GM10248 (cell line): ENCODE measurements around the gene FLYWCH1.
A peak's percentile ranks its signal among the peaks of the same experiment; 100 is the strongest.

ENCODE experiments used
- CTCF ChIA-PET: fragments of 300-600 bp; sonication (Branson Sonifier 250); formaldehyde crosslinking; extraction: SDS; loops from one replicate; lab custom pipeline; 2021; ENCODE audit warnings: antibody characterized with exemption; lab: Yijun Ruan, JAX
- POLR2A ChIA-PET: fragments of 350-650 bp; sonication (Branson Sonifier 250); formaldehyde crosslinking; extraction: SDS; loops from one replicate; lab custom pipeline; 2020; ENCODE audit warnings: antibody characterized with exemption; lab: Yijun Ruan, JAX
- DNase-seq: peaks from one replicate; pipeline ENCODE4 v3.0.0; 2012; ENCODE audit errors: extremely low spot score
- TF ChIP-seq, protein P1 (sequence below): IDR thresholded peaks from 2 replicates; pipeline ENCODE4 v1.5.1; 2012; ENCODE audit warnings: mild to moderate bottlenecking, low read depth; ENCODE audit errors: extremely low read depth, missing control alignments, control extremely low read depth

FLYWCH1 gene

DNA sequence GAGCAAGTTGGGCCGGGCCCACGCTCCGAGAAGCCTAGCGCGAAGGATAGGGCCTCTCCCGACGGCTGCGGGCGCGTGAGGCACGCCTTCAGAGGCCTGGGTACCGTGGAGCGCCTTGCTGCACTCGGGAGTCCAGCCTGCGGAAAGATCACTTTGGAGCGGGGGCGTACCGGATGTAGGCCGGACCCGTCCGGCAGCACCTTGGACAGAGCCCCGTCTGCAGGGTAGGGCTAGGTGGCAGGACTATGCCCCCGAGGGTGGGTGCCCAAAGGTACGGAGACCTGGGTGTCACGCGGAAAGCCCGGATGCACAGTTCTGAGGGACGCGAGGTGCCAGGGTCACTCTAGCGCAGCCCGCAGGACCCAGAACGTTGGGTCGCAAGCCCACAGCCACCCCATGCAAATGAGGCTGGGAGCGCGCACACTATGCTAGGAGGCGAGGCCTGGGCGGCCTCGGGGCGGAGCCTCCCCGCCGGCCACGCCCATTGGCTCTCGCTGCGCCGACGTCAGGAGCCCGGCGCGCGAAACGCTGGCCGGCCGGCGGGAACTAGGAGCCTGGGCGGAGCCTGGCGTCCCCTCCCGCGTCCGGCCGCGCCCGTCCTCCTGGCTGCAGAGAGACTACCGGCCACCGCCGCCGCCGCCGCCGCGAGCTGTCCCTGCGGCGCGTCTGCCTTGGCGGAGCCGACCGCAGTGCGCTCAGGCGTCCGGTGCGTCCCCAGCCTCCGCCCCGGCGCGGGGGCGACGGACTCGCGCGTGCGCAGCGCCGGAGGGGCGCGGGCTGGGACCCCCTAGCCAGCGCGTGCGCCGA lies 57.2 kb downstream of the FLYWCH1 start, which contains the start of gene PAQR4:
TSS of gene PAQR4 (plus strand) at position 611 of the 807 bp plus-strand sequence. CDS start 327 bp downstream, outside the sequence.
- TF ChIP-seq, protein P1, sequence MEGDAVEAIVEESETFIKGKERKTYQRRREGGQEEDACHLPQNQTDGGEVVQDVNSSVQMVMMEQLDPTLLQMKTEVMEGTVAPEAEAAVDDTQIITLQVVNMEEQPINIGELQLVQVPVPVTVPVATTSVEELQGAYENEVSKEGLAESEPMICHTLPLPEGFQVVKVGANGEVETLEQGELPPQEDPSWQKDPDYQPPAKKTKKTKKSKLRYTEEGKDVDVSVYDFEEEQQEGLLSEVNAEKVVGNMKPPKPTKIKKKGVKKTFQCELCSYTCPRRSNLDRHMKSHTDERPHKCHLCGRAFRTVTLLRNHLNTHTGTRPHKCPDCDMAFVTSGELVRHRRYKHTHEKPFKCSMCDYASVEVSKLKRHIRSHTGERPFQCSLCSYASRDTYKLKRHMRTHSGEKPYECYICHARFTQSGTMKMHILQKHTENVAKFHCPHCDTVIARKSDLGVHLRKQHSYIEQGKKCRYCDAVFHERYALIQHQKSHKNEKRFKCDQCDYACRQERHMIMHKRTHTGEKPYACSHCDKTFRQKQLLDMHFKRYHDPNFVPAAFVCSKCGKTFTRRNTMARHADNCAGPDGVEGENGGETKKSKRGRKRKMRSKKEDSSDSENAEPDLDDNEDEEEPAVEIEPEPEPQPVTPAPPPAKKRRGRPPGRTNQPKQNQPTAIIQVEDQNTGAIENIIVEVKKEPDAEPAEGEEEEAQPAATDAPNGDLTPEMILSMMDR = no peak
- DNase-seq = peak; percentile 96
- ChIA-PET CTCF (interaction anchor here (0.6 to 2.0 kb wide), 7 partner anchors 9 to 152 kb away, joined by 3 to 9 read pairs (median 4); partner anchors contain the start of gene PKMYT1), POLR2A (no interaction called here)

DNA sequence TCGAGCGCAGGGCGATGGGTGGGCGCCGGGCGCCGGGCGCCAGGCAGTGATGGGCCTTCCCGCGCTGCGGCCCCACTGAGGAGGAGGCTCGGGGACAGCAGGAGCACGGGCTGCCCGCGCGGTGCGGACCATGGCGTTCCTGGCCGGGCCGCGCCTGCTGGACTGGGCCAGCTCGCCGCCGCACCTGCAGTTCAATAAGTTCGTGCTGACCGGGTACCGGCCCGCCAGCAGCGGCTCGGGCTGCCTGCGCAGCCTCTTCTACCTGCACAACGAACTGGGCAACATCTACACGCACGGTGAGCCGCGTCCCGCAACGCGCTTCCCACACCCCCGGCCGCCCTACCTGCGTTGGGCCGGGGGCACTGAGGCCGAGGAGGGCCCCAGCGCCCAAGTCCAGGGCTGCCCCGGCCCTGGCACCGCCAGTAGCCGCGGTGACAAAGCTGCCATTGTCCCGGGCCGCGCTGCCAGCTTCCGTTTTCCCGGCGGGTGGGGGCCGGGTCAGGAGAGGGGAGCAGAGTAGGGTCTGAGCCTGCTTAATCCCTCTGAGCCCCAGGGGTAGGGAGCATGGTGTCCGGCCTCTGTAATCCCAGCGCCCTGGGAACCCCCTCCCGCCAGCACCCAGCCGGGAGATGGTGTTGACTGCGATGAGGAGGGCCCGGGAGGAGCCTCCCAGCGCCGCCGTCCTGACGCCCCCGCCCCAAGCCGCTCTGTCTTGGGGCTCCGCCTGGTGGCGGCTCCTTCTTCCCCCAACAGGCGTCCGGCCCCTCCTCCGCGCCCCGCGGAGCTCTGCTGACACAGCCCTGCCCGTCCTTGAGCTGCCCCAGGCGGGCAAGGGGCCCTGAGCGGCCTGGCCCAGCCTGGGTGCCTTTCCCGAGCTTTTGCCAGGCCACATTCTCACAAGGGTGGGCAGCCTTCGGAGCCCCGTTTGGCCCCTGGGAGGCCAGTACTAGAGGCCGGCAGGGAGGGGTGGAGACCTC lies 58.1 kb downstream of the FLYWCH1 start:
- DNase-seq = peak; percentile 87
- POLR2A ChIA-PET = interaction anchor here (0.7 kb wide), 1 partner anchor 11 kb away, joined by 3 read pairs; the partner anchor contains the start of gene PKMYT1
- TF ChIP-seq, protein P1 = peak; percentile 58
- CTCF ChIA-PET = interaction anchor here (0.6 to 2.0 kb wide), 14 partner anchors 8 to 151 kb away, joined by 3 to 9 read pairs (median 3); partner anchors contain the start of gene PKMYT1

DNA sequence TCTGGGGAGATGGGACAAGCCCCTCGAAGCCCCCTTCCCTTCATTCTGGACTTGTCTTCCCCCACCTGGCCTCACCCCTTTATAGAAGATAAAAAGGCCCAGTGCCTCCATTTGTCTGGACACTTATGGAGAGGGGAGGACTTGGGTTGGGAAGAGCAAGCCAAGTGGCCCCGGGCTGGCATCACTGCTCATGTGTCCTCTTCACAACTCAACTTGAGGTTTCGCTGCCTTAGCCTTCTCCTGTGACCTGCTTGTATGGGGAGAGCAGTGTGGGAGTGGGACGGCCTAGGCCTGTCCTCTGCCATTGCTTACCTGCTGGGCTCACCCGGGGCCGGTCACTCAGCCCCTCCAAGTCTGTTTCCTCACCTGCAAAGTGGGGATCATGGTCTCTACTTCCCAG lies 58.8 kb downstream of the FLYWCH1 start:
- CTCF ChIA-PET = interaction anchor here (0.7 to 2.0 kb wide), 11 partner anchors 8 to 102 kb away, joined by 3 to 9 read pairs (median 3); partner anchors contain the start of gene PKMYT1
- TF ChIP-seq, protein P1 = no peak
- no peak for DNase-seq
- POLR2A ChIA-PET = interaction anchor here (0.7 kb wide), 1 partner anchor 10 kb away, joined by 3 read pairs; the partner anchor contains the start of gene PKMYT1

DNA sequence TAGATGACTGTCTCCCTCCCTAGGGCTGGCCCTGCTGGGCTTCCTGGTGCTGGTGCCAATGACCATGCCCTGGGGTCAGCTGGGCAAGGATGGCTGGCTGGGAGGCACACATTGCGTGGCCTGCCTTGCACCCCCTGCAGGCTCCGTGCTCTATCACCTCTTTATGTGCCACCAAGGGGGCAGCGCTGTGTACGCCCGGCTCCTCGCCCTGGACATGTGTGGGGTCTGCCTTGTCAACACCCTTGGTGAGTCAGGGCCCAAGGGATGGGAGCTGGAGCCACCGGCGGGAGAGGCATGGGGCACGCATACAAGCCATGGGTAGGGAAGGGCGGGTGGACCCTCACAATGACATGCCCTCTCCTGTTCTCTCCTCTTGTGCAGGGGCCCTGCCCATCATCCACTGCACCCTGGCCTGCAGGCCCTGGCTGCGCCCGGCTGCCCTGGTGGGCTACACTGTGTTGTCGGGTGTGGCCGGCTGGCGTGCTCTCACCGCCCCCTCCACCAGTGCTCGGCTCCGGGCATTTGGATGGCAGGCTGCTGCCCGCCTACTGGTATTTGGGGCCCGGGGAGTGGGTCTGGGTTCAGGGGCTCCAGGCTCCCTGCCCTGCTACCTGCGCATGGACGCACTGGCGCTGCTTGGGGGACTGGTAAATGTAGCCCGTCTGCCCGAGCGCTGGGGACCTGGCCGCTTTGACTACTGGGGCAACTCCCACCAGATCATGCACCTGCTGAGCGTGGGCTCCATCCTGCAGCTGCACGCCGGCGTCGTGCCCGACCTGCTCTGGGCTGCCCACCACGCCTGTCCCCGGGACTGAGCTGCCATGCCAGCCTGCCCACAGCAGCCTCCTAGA lies 59.6 kb downstream of the FLYWCH1 start:
- ChIA-PET POLR2A (interaction anchor here (0.6 kb wide), 1 partner anchor 721 kb away, joined by 5 read pairs; no protein-coding TSS in a partner anchor), CTCF (interaction anchor here (0.6 to 2.1 kb wide), 5 partner anchors 8 to 174 kb away, joined by 3 to 11 read pairs (median 4); partner anchors contain the start of gene KREMEN2)
- TF ChIP-seq, protein P1 = no peak
- no peak for DNase-seq

DNA sequence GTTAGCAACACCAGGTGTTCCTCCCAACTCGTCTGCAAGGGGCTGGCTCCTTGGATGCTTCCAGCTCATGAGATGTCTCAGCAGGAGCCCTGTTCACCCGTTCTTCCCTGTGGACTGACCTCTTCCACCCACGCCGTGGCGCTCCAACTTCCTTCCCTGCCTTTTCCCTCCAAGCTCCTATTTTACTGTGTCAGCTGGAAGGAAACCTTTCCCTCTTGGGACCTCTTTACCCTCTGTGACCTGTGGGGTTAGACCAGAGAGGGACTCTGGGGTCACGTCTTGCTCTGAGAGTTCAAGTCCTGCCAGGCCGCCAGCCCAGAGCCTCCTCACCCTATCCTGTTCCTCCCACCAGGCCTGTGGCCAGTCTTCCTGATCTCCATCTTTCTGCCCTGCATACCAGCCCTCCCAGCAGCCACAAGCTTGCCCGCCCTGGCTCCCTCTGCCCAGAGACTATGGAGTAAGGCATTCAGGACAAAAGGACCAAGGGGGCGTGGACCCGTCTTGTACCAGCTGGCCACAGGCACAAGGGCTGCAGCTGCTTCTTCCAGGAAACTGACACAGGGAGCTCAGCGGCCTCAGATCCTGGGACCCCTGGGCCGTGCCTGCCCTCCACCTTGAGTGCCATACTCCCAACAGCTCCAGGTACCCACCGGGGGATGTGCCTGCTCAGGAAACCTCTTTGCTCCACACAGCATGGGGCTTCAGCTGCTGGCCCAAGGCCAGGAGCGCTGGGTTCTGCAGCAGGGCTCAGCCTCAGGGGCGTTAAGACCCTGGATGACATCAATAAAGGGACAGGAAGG lies 60.5 kb downstream of the FLYWCH1 start:
- ChIA-PET POLR2A (no interaction called here), CTCF (interaction anchor here (0.6 to 2.3 kb wide), 6 partner anchors 9 to 175 kb away, joined by 3 to 11 read pairs (median 4); partner anchors contain the start of gene KREMEN2)
- DNase-seq = no peak
- TF ChIP-seq, protein P1 = no peak
